ENCODE measurements around the gene CAT.

DNA sequence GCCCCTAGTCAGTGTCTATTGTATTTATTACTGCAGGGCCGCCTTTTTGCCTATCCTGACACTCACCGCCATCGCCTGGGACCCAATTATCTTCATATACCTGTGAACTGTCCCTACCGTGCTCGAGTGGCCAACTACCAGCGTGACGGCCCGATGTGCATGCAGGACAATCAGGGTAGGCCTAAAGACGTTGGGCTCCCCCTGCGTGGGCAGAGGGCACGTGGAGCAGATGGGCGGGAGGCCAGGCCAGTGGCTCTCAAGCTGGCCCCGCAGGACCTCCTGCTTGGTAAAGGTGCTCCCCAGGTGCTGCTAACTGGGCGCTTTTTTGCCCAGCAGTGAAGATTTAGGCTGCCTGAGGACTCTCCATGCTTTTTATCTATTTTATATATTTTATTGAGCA lies 22.5 kb downstream of the CAT start:
- TF ChIP-seq POLR2AphosphoS5 (IDR thresholded peaks at IDR 0.05; ENCODE audit: low read depth, low read length) (no peak), TAF1 (IDR thresholded peaks at IDR 0.05; ENCODE audit: borderline replicate concordance, insufficient read depth, low read length) (no peak), FOXP2 (optimal IDR thresholded peaks at IDR 0.05; ENCODE audit: borderline replicate concordance, extremely low read depth, extremely low read length, insufficient read depth) (no peak), SIN3A (IDR thresholded peaks at IDR 0.05; ENCODE audit: borderline replicate concordance, insufficient read depth, low read length) (no peak)
- TF ChIP-seq, protein P1, sequence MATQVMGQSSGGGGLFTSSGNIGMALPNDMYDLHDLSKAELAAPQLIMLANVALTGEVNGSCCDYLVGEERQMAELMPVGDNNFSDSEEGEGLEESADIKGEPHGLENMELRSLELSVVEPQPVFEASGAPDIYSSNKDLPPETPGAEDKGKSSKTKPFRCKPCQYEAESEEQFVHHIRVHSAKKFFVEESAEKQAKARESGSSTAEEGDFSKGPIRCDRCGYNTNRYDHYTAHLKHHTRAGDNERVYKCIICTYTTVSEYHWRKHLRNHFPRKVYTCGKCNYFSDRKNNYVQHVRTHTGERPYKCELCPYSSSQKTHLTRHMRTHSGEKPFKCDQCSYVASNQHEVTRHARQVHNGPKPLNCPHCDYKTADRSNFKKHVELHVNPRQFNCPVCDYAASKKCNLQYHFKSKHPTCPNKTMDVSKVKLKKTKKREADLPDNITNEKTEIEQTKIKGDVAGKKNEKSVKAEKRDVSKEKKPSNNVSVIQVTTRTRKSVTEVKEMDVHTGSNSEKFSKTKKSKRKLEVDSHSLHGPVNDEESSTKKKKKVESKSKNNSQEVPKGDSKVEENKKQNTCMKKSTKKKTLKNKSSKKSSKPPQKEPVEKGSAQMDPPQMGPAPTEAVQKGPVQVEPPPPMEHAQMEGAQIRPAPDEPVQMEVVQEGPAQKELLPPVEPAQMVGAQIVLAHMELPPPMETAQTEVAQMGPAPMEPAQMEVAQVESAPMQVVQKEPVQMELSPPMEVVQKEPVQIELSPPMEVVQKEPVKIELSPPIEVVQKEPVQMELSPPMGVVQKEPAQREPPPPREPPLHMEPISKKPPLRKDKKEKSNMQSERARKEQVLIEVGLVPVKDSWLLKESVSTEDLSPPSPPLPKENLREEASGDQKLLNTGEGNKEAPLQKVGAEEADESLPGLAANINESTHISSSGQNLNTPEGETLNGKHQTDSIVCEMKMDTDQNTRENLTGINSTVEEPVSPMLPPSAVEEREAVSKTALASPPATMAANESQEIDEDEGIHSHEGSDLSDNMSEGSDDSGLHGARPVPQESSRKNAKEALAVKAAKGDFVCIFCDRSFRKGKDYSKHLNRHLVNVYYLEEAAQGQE (IDR thresholded peaks at IDR 0.05; ENCODE audit: insufficient read depth in 1 of 2, low read depth in 2 of 2, low read length in 2 of 2), result no peak
